CD4-positive, alpha-beta T cell (primary cell): ENCODE results near the gene GAS2L1. TPM values are rescaled to one million over a fixed set of nuclear protein-coding genes. Genes with fewer than 3 reads are reported as not detected.

Experiments
- ATAC-seq: fragments of 200-7000 bp; cut with Tn5 transposase; one replicate; pipeline ENCODE4 v1.10.0; 2022; ENCODE audit warnings: mild to moderate bottlenecking; ENCODE audit not compliant: poor library complexity
- CTCF ChIA-PET: fragments of 350-600 bp; sonication (Branson Sonifier 250); formaldehyde crosslinking; loops from one replicate; lab custom pipeline; 2021; ENCODE audit warnings: antibody characterized with exemption, inconsistent platforms; lab: Charles Lee
- POLR2A ChIA-PET: fragments of 350-600 bp; sonication (Branson Sonifier 250); formaldehyde crosslinking; loops from one replicate; lab custom pipeline; 2021; ENCODE audit warnings: antibody characterized with exemption, inconsistent platforms; lab: Charles Lee
- DNase-seq, 14 experiments: peaks; one replicate each; pipeline ENCODE4 v3.0.0-alpha.2; 2013 to 2020; ENCODE audit warnings: mixed read lengths in 2 of 14
- H3K27ac ChIP-seq, 2 donors: one replicate each; pipeline versions ENCODE4 v1.5.1 to v1.7.0; 2013; ENCODE audit warnings: low read length in 2 of 2, low read depth in 1 of 2, mild to moderate bottlenecking in 1 of 2
- H3K27me3 ChIP-seq, 2 experiments: 1 replicate in 1 of 2; 2 replicates in 1 of 2; pipeline versions ENCODE4 v1.6.1 to v1.7.0; 2013; ENCODE audit warnings: low read length in 2 of 2, control low read depth in 1 of 2, mild to moderate bottlenecking in 1 of 2, moderate library complexity in 1 of 2; ENCODE audit not compliant: insufficient read depth in 2 of 2, control insufficient read depth in 1 of 2
- H3K36me3 ChIP-seq: one replicate; pipeline ENCODE4 v1.6.1; 2013; ENCODE audit warnings: low read length, control low read depth; ENCODE audit not compliant: insufficient read depth
- H3K4me1 ChIP-seq: one replicate; pipeline ENCODE4 v1.6.1; 2013; ENCODE audit warnings: low read length, control low read depth; ENCODE audit not compliant: insufficient read depth
- H3K4me3 ChIP-seq: one replicate; pipeline ENCODE4 v1.5.1; 2013; ENCODE audit warnings: mild to moderate bottlenecking, low read length, moderate library complexity
- H3K9me3 ChIP-seq, 2 experiments: 1 replicate in 1 of 2; 2 replicates in 1 of 2; pipeline versions ENCODE4 v1.6.1 to v1.7.0; 2013; ENCODE audit warnings: low read length in 2 of 2, mild to moderate bottlenecking in 2 of 2, control low read depth in 1 of 2, moderate library complexity in 1 of 2; ENCODE audit not compliant: control insufficient read depth in 1 of 2, insufficient read depth in 1 of 2
- H3K27ac Mint-ChIP-seq: one replicate; pipeline ENCODE4 v1.8.0; 2020; ENCODE audit warnings: mixed read lengths
- H3K27me3 Mint-ChIP-seq: one replicate; pipeline ENCODE4 v1.8.0; 2021; ENCODE audit warnings: mixed read lengths
- H3K36me3 Mint-ChIP-seq: one replicate; pipeline ENCODE4 v1.8.0; 2021; ENCODE audit warnings: low read depth, mixed read lengths
- H3K4me1 Mint-ChIP-seq: one replicate; pipeline ENCODE4 v1.8.0; 2021; ENCODE audit warnings: low read depth, mixed read lengths
- H3K4me3 Mint-ChIP-seq: one replicate; pipeline ENCODE4 v1.8.0; 2020; ENCODE audit warnings: mild to moderate bottlenecking, mixed read lengths
- H3K9me3 Mint-ChIP-seq: one replicate; pipeline ENCODE4 v1.8.0; 2020; ENCODE audit warnings: mixed read lengths
- intact Hi-C, 2 experiments: fragments of 100-400 bp; cut with DNase I in 1 of 2; cut with micrococcal nuclease in 1 of 2; formaldehyde crosslinking; loops; one replicate each; pipeline versions ENCODE4 v1.15.1 to v1.9.0; 2023 to 2025; cut with DNase I, micrococcal nuclease
- total RNA-seq, 174 experiments: library from RNA in 2 of 174; stranded (reverse) in 2 of 174; gene quantifications; one replicate each; pipeline ENCODE4 v1.2.3 and lab custom pipeline; 2021 to 2026
- TF ChIP-seq, protein P1 (sequence below): fragments of 200-600 bp; IDR thresholded peaks from one replicate; pipeline ENCODE4 v1.8.0; 2022; ENCODE audit warnings: antibody characterized with exemption, mild to moderate bottlenecking

The GAS2L1 gene
- total RNA-seq, 2 experiments from 2014 or later: 0.28 to 0.77 TPM

DNA sequence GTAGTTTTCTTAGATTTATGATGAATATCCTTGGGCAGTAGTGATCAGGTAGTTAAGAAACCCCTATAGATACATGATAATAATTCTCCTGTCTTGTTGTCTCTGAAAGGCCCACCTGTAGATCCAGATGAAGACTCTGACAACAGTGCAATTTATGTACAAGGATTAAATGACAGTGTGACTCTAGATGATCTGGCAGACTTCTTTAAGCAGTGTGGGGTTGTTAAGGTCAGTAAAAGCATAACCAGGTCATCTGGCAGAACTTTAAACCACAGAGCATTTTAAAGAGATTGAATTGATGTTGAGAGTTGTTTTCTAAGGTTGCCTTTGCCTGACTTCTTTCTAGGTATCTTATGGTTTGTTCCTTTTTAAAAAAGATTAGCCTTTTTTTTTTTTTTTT lies 14.1 kb upstream of the GAS2L1 start:
- H3K27ac Mint-ChIP-seq: no peak overlapping the region
- POLR2A ChIA-PET: no interaction called here
- ATAC-seq (no peak), DNase-seq (no peak)
- H3K27me3 Mint-ChIP-seq: no peaks in the 10 kb centered on the region
- CTCF ChIA-PET: interaction anchor here (0.7 kb wide), 1 partner anchor 1426 kb away, joined by 3 read pairs; no protein-coding TSS in a partner anchor
- H3K36me3 Mint-ChIP-seq: peaks cover 96% of the 10 kb centered on the region
- peaks cover 20% of the 10 kb centered on the region for H3K4me1 Mint-ChIP-seq
- Histone ChIP-seq H3K9me3 (no peaks in the 10 kb centered on the region), H3K4me1 (no peaks in the 10 kb centered on the region), H3K27me3 (no peaks in the 10 kb centered on the region), H3K4me3 (no peak overlapping the region), H3K36me3 (peaks cover 98% of the 10 kb centered on the region), H3K27ac (no peak overlapping the region)
- no peaks in the 10 kb centered on the region for H3K9me3 Mint-ChIP-seq
- TF ChIP-seq, protein P1, sequence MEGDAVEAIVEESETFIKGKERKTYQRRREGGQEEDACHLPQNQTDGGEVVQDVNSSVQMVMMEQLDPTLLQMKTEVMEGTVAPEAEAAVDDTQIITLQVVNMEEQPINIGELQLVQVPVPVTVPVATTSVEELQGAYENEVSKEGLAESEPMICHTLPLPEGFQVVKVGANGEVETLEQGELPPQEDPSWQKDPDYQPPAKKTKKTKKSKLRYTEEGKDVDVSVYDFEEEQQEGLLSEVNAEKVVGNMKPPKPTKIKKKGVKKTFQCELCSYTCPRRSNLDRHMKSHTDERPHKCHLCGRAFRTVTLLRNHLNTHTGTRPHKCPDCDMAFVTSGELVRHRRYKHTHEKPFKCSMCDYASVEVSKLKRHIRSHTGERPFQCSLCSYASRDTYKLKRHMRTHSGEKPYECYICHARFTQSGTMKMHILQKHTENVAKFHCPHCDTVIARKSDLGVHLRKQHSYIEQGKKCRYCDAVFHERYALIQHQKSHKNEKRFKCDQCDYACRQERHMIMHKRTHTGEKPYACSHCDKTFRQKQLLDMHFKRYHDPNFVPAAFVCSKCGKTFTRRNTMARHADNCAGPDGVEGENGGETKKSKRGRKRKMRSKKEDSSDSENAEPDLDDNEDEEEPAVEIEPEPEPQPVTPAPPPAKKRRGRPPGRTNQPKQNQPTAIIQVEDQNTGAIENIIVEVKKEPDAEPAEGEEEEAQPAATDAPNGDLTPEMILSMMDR: no peak
- H3K4me3 Mint-ChIP-seq: no peak overlapping the region
- intact Hi-C loops: no loop called here

DNA sequence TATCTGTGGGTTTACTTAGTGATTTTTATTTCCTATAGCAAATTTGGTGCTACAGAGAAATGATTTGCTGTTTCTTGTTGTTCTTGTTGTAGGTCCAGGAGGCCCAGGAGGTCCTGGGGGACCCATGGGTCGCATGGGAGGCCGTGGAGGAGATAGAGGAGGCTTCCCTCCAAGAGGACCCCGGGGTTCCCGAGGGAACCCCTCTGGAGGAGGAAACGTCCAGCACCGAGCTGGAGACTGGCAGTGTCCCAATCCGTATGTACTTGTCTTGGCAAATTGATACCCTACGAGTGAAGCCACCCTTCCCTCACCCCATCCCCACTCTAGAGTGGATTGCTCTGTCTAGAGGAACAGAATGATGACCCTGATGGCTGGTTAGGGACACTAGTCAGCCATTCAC lies 7.8 kb upstream of the GAS2L1 start:
- intact Hi-C loops: no loop called here
- POLR2A ChIA-PET: no interaction called here

GRCh38 chr22:29299136-29299900 lies 7.1 kb upstream of the GAS2L1 start:
- no peak overlapping the region for H3K4me3 Mint-ChIP-seq
- POLR2A ChIA-PET: no interaction called here
- no peaks in the 10 kb centered on the region for H3K4me1 Mint-ChIP-seq
- Histone ChIP-seq H3K27me3 (no peaks in the 10 kb centered on the region), H3K36me3 (peaks cover 63% of the 10 kb centered on the region), H3K4me1 (no peaks in the 10 kb centered on the region), H3K4me3 (no peak overlapping the region), H3K27ac (no peak overlapping the region), H3K9me3 (no peaks in the 10 kb centered on the region)
- H3K27me3 Mint-ChIP-seq: no peaks in the 10 kb centered on the region
- H3K9me3 Mint-ChIP-seq: no peaks in the 10 kb centered on the region
- H3K27ac Mint-ChIP-seq: no peak overlapping the region
- CTCF ChIA-PET: no interaction called here
- no peak for DNase-seq
- TF ChIP-seq, protein P1: no peak
- peaks cover 76% of the 10 kb centered on the region for H3K36me3 Mint-ChIP-seq
- intact Hi-C loops: no loop called here
- no peak for ATAC-seq

More for the DNA sequence above, 7.8 kb upstream of the GAS2L1 start:
- no peaks in the 10 kb centered on the region for H3K9me3 Mint-ChIP-seq
- TF ChIP-seq, protein P1: no peak
- no peak overlapping the region for H3K27ac ChIP-seq
- H3K4me3 ChIP-seq: no peak overlapping the region
- H3K27me3 ChIP-seq: no peaks in the 10 kb centered on the region
- no peak overlapping the region for H3K4me3 Mint-ChIP-seq
- CTCF ChIA-PET: no interaction called here
- H3K4me1 Mint-ChIP-seq: no peaks in the 10 kb centered on the region
- DNase-seq: no peak
- peaks cover 67% of the 10 kb centered on the region for H3K36me3 ChIP-seq
- H3K9me3 ChIP-seq: no peaks in the 10 kb centered on the region
- no peak overlapping the region for H3K27ac Mint-ChIP-seq
- no peaks in the 10 kb centered on the region for H3K27me3 Mint-ChIP-seq
- H3K36me3 Mint-ChIP-seq: peaks cover 82% of the 10 kb centered on the region
- no peaks in the 10 kb centered on the region for H3K4me1 ChIP-seq
- no peak for ATAC-seq
